ENCODE data around the gene COL20A1. TPM values are rescaled to one million over a fixed set of nuclear protein-coding genes. Genes with fewer than 3 reads are reported as not detected.

Gene COL20A1
- total and polyA plus RNA-seq, 2 donors (not counting 1 experiment from before 2014, with no cell fraction given), result not detected

GRCh38 chr20:63350196-63350595 lies 57.2 kb downstream of the COL20A1 start:
- Histone ChIP-seq H3K79me2 (ENCODE audit: control insufficient read depth, insufficient read depth, low read length) (no peaks in the 10 kb centered on the region), H3K9ac (ENCODE audit: low read length) (no peak overlapping the region), H2AFZ (ENCODE audit: insufficient read depth, low read depth, low read length, poor library complexity, severe bottlenecking) (no peak overlapping the region), H3K4me2 (replicated peaks; ENCODE audit: low read depth, low read length, poor library complexity, severe bottlenecking) (no peak overlapping the region), H3K36me3 (replicated peaks in 1 of 2; ENCODE audit: control extremely low read depth in 1 of 2, control insufficient read depth in 1 of 2, extremely low read depth in 1 of 2, insufficient read depth in 2 of 2, low read length in 1 of 2) (no peaks in the 10 kb centered on the region), H3K9me3 (ENCODE audit: control extremely low read depth in 1 of 3, control insufficient read depth in 2 of 3, insufficient read depth in 1 of 3, low read length in 2 of 3) (peaks cover 0 to 18% (median 0%) of the 10 kb centered on the region in 3 donors), H3K4me3 (ENCODE audit: control extremely low read depth in 1 of 5, extremely low read depth in 1 of 5, insufficient read depth in 1 of 5, low read depth in 2 of 5, low read length in 4 of 5) (no peak overlapping the region), H4K20me1 (ENCODE audit: control insufficient read depth, insufficient read depth, low read length, poor library complexity, severe bottlenecking) (no peaks in the 10 kb centered on the region), H3K4me1 (ENCODE audit: control insufficient read depth in 2 of 2, insufficient read depth in 2 of 2, low read length in 2 of 2) (no peaks in the 10 kb centered on the region), H3K27ac (ENCODE audit: low read length in 2 of 2) (no peak overlapping the region), H3K27me3 (replicated peaks in 1 of 4; ENCODE audit: control extremely low read depth in 1 of 4, control insufficient read depth in 3 of 4, insufficient read depth in 4 of 4, low read length in 3 of 4) (peaks cover 0 to under 1% (median under 1%) of the 10 kb centered on the region in 4 experiments)
- ATAC-seq (ENCODE audit: low read depth) (no peak), DNase-seq (no peak)
- Mint-ChIP-seq H3K27ac (no peak overlapping the region), H3K9me3 (ENCODE audit: insufficient read depth) (peaks cover 5% of the 10 kb centered on the region), H3K4me1 (no peaks in the 10 kb centered on the region), H3K4me3 (no peak overlapping the region), H3K27me3 (no peaks in the 10 kb centered on the region)
- intact Hi-C loops (cut with micrococcal nuclease), result no loop called here
- no peak for TF ChIP-seq EZH2 (IDR thresholded peaks at IDR 0.05; ENCODE audit: borderline replicate concordance, insufficient read depth, low read depth, low read length, poor library complexity, severe bottlenecking)
- no peak for TF ChIP-seq CTCF (IDR thresholded peaks at IDR 0.05)
- CTCF ChIA-PET, result no interaction called here
- POLR2A ChIA-PET, result no interaction called here
- WGBS (ENCODE audit: insufficient coverage), result 99% methylated on average over 32 of the region's 33 CpGs

GRCh38 chr20:63350597-63351325 lies 57.8 kb downstream of the COL20A1 start:
- CTCF ChIA-PET, result no interaction called here

More at GRCh38 chr20:63350597-63351325, 57.8 kb downstream of the COL20A1 start:
- Histone ChIP-seq H3K4me1 (ENCODE audit: control insufficient read depth in 2 of 2, insufficient read depth in 2 of 2, low read length in 2 of 2) (no peaks in the 10 kb centered on the region), H3K4me3 (ENCODE audit: control extremely low read depth in 1 of 5, extremely low read depth in 1 of 5, insufficient read depth in 1 of 5, low read depth in 2 of 5, low read length in 4 of 5) (no peak overlapping the region), H3K9me3 (ENCODE audit: control extremely low read depth in 1 of 3, control insufficient read depth in 2 of 3, insufficient read depth in 1 of 3, low read length in 2 of 3) (peaks cover 0 to 18% (median 0%) of the 10 kb centered on the region in 3 donors), H3K36me3 (replicated peaks in 1 of 2; ENCODE audit: control extremely low read depth in 1 of 2, control insufficient read depth in 1 of 2, extremely low read depth in 1 of 2, insufficient read depth in 2 of 2, low read length in 1 of 2) (no peaks in the 10 kb centered on the region), H3K27ac (ENCODE audit: low read length in 2 of 2) (no peak overlapping the region), H2AFZ (ENCODE audit: insufficient read depth, low read depth, low read length, poor library complexity, severe bottlenecking) (no peak overlapping the region), H4K20me1 (ENCODE audit: control insufficient read depth, insufficient read depth, low read length, poor library complexity, severe bottlenecking) (no peaks in the 10 kb centered on the region), H3K79me2 (ENCODE audit: control insufficient read depth, insufficient read depth, low read length) (no peaks in the 10 kb centered on the region), H3K9ac (ENCODE audit: low read length) (no peak overlapping the region), H3K4me2 (replicated peaks; ENCODE audit: low read depth, low read length, poor library complexity, severe bottlenecking) (no peak overlapping the region), H3K27me3 (replicated peaks in 1 of 4; ENCODE audit: control extremely low read depth in 1 of 4, control insufficient read depth in 3 of 4, insufficient read depth in 4 of 4, low read length in 3 of 4) (peaks cover 0 to 5% (median 2%) of the 10 kb centered on the region in 4 experiments)
- H3K4me1 Mint-ChIP-seq, result no peaks in the 10 kb centered on the region
- peaks cover 5% of the 10 kb centered on the region for H3K9me3 Mint-ChIP-seq (ENCODE audit: insufficient read depth)
- no peak for TF ChIP-seq EZH2 (IDR thresholded peaks at IDR 0.05; ENCODE audit: borderline replicate concordance, insufficient read depth, low read depth, low read length, poor library complexity, severe bottlenecking)
- TF ChIP-seq CTCF (IDR thresholded peaks at IDR 0.05), result no peak
- H3K4me3 Mint-ChIP-seq, result no peak overlapping the region
- H3K27me3 Mint-ChIP-seq, result no peaks in the 10 kb centered on the region
- intact Hi-C loops (cut with micrococcal nuclease), result no loop called here
- WGBS (ENCODE audit: insufficient coverage), result 88% methylated on average over 31 of the region's 46 CpGs
- no peak for ATAC-seq (ENCODE audit: low read depth)
- DNase-seq, result no peak
- H3K27ac Mint-ChIP-seq, result no peak overlapping the region
- POLR2A ChIA-PET, result no interaction called here

All from B cell (primary cell).